GM12873 (cell line): ENCODE measurements around the gene ARF1.

ENCODE experiments used
- CTCF ChIP-seq: IDR thresholded peaks from 2 replicates; pipeline ENCODE4 v1.5.1; 2012; ENCODE audit warnings: low read depth, mild to moderate bottlenecking, moderate library complexity, low read length, control low read depth; ENCODE audit not compliant: insufficient read depth; ENCODE audit errors: missing control alignments

Gene ARF1

GRCh38 chr1:228073857-228074545 is 8.5 kb upstream of the ARF1 start:
- no peak for TF ChIP-seq CTCF

GRCh38 chr1:228074954-228075730 is 7.4 kb upstream of the ARF1 start:
- TF ChIP-seq CTCF, result no peak

GRCh38 chr1:228075801-228076271 is 6.7 kb upstream of the ARF1 start:
- TF ChIP-seq CTCF, result no peak

- TF ChIP-seq CTCF, result no peak
Measured at GRCh38 chr1:228076796-228077430, 5.6 kb upstream of the ARF1 start.

- TF ChIP-seq CTCF, result no peak
Measured at GRCh38 chr1:228077565-228078330, 4.8 kb upstream of the ARF1 start.

GRCh38 chr1:228079013-228079412 is 3.5 kb upstream of the ARF1 start:
- no peak for TF ChIP-seq CTCF

GRCh38 chr1:228079601-228080263 is 2.8 kb upstream of the ARF1 start:
- no peak for TF ChIP-seq CTCF
